Colonic mucosa (tissue), 4 donors: ENCODE results near the gene SMIM36. TPM values are rescaled to one million over a fixed set of nuclear protein-coding genes. Genes with fewer than 3 reads are reported as not detected.
"Not testable (repeated sequence)": the region's sequence is repeated elsewhere in the genome, so short reads cannot be mapped to it uniquely, and the experiment has no call there.

ENCODE experiments used
- DNase-seq: peaks from one replicate; pipeline ENCODE4 v3.0.0-alpha.2; 2020
- H3K27ac ChIP-seq: fragments of 200-600 bp; one replicate; pipeline ENCODE4 v1.8.0; 2021
- H3K27me3 ChIP-seq: fragments of 200-600 bp; one replicate; pipeline ENCODE4 v1.8.0; 2021
- H3K36me3 ChIP-seq: fragments of 200-600 bp; one replicate; pipeline ENCODE4 v1.8.0; 2021
- H3K4me1 ChIP-seq: fragments of 200-600 bp; one replicate; pipeline ENCODE4 v1.8.0; 2021; ENCODE audit warnings: mild to moderate bottlenecking
- H3K4me3 ChIP-seq: fragments of 200-600 bp; one replicate; pipeline ENCODE4 v1.8.0; 2021
- H3K9ac ChIP-seq, 2 donors: one replicate each; pipeline ENCODE4 v1.7.0; 2013; ENCODE audit warnings: control low read depth in 2 of 2, low read depth in 2 of 2, low read length in 2 of 2
- H3K9me3 ChIP-seq: fragments of 200-600 bp; one replicate; pipeline ENCODE4 v1.8.0; 2021
- CTCF ChIP-seq: fragments of 200-600 bp; IDR thresholded peaks from one replicate; pipeline ENCODE4 v1.8.0; 2022; ENCODE audit warnings: antibody characterized with exemption, mild to moderate bottlenecking
- intact Hi-C: fragments of 100-400 bp; cut with DNase I; formaldehyde crosslinking; loops from one replicate; pipeline ENCODE4 v1.14.1; 2022
- total RNA-seq, 2 donors: library from RNA; stranded (reverse); fragmentation: NEBNext Ultra II Directional in 1 of 2; extraction: Animal tissue kit (Norgen Biotek cat#: 25700) in 1 of 2; gene quantifications; one replicate each; pipeline ENCODE4 v1.2.1, GENCODE V29; 2021
- donor health status: healthy.
- donor health status: DM: no; HTN: no; CAD: no.
- donor health status: DM: no; HTN: no; CAD: no.

SMIM36 gene
- total RNA-seq, 2 donors from 2014 or later: not detected

GRCh38 chr17:55478971-55479370 is 32.3 kb downstream of the SMIM36 start:
- DNase-seq: no peak
- no peaks in the 10 kb centered on the region for H3K9me3 ChIP-seq
- no peaks in the 10 kb centered on the region for H3K27me3 ChIP-seq
- H3K27ac ChIP-seq: no peak overlapping the region
- intact Hi-C loops: no loop called here
- no peaks in the 10 kb centered on the region for H3K4me1 ChIP-seq
- no peak overlapping the region for H3K9ac ChIP-seq
- TF ChIP-seq CTCF: no peak
- H3K4me3 ChIP-seq: no peak overlapping the region
- no peaks in the 10 kb centered on the region for H3K36me3 ChIP-seq

GRCh38 chr17:55466671-55467070 is 44.6 kb downstream of the SMIM36 start:
- TF ChIP-seq CTCF: no peak
- intact Hi-C loops: no loop called here
- no peak for DNase-seq
- no peaks in the 10 kb centered on the region for H3K9me3 ChIP-seq
- H3K9ac ChIP-seq: no peak overlapping the region
- H3K27me3 ChIP-seq: no peaks in the 10 kb centered on the region
- no peaks in the 10 kb centered on the region for H3K4me1 ChIP-seq
- H3K27ac ChIP-seq: no peak overlapping the region
- H3K36me3 ChIP-seq: no peaks in the 10 kb centered on the region
- H3K4me3 ChIP-seq: no peak overlapping the region

- H3K4me3 ChIP-seq, DNase-seq, H3K27ac ChIP-seq, H3K9me3 ChIP-seq, intact Hi-C loops, H3K27me3 ChIP-seq, H3K9ac ChIP-seq, H3K36me3 ChIP-seq, H3K4me1 ChIP-seq: not testable (repeated sequence)
Measured at GRCh38 chr17:55465771-55466170, 45.5 kb downstream of the SMIM36 start.

GRCh38 chr17:55463600-55463999 is 47.7 kb downstream of the SMIM36 start:
- Histone ChIP-seq H3K4me1 (no peaks in the 10 kb centered on the region), H3K4me3 (no peak overlapping the region), H3K27ac (no peak overlapping the region), H3K9me3 (no peaks in the 10 kb centered on the region), H3K36me3 (no peaks in the 10 kb centered on the region), H3K27me3 (no peaks in the 10 kb centered on the region), H3K9ac (no peak overlapping the region)
- intact Hi-C loops: no loop called here
- DNase-seq: no peak
- no peak for TF ChIP-seq CTCF

- intact Hi-C loops: no loop called here
- no peak overlapping the region for H3K9ac ChIP-seq
- no peak for DNase-seq
- no peak overlapping the region for H3K27ac ChIP-seq
- H3K36me3 ChIP-seq: no peaks in the 10 kb centered on the region
- no peaks in the 10 kb centered on the region for H3K27me3 ChIP-seq
- H3K9me3 ChIP-seq: no peaks in the 10 kb centered on the region
- no peaks in the 10 kb centered on the region for H3K4me1 ChIP-seq
- TF ChIP-seq CTCF: no peak
- no peak overlapping the region for H3K4me3 ChIP-seq
Measured at GRCh38 chr17:55462711-55463110, 48.5 kb downstream of the SMIM36 start.

GRCh38 chr17:55462234-55462633 is 49.0 kb downstream of the SMIM36 start:
- H3K4me1 ChIP-seq: no peaks in the 10 kb centered on the region
- H3K9ac ChIP-seq: no peak overlapping the region
- DNase-seq: no peak
- H3K9me3 ChIP-seq: no peaks in the 10 kb centered on the region
- H3K27ac ChIP-seq: no peak overlapping the region
- no peaks in the 10 kb centered on the region for H3K36me3 ChIP-seq
- TF ChIP-seq CTCF: no peak
- H3K4me3 ChIP-seq: no peak overlapping the region
- no peaks in the 10 kb centered on the region for H3K27me3 ChIP-seq
- intact Hi-C loops: no loop called here
